ENCODE data around the gene RMDN2.

Gene RMDN2

GRCh38 chr2:37877457-37878315 lies 47.4 kb upstream of the RMDN2 start:
- Histone ChIP-seq H3K9ac (ENCODE audit: low read depth, low read length) (no peak overlapping the region), H3K9me3 (ENCODE audit: insufficient read depth, low read length, severe bottlenecking) (no peaks in the 10 kb centered on the region), H3K4me1 (ENCODE audit: insufficient read depth, low read length) (no peaks in the 10 kb centered on the region), H3K36me3 (ENCODE audit: insufficient read depth, low read length) (no peaks in the 10 kb centered on the region), H2AFZ (ENCODE audit: low read depth, low read length) (no peak overlapping the region), H3K27ac (ENCODE audit: low read length) (no peak overlapping the region), H3K4me2 (ENCODE audit: insufficient read depth, low read length) (no peak overlapping the region), H3K27me3 (ENCODE audit: insufficient read depth, low read length, poor library complexity) (no peaks in the 10 kb centered on the region), H4K20me1 (ENCODE audit: insufficient read depth, low read length) (no peaks in the 10 kb centered on the region), H3K79me2 (ENCODE audit: insufficient read depth, low read length) (no peaks in the 10 kb centered on the region), H3K4me3 (ENCODE audit: low read depth in 1 of 2, low read length in 2 of 2) (no peak overlapping the region)
- ATAC-seq (ENCODE audit: insufficient read depth, low read depth) = peak; percentile 89
- TF ChIP-seq EZH2 (IDR thresholded peaks at IDR 0.05; ENCODE audit: borderline replicate concordance, low read depth, low read length, severe bottlenecking) (no peak), CTCF (IDR thresholded peaks at IDR 0.05; ENCODE audit: borderline replicate concordance, extremely low read depth, low read length, poor library complexity, severe bottlenecking) (peak; percentile 79)
- peak; percentile 16 for DNase-seq

GRCh38 chr2:37878536-37878935 lies 46.6 kb upstream of the RMDN2 start:
- Histone ChIP-seq H3K4me3 (ENCODE audit: low read depth in 1 of 2, low read length in 2 of 2) (no peak overlapping the region), H3K79me2 (ENCODE audit: insufficient read depth, low read length) (no peaks in the 10 kb centered on the region), H2AFZ (ENCODE audit: low read depth, low read length) (no peak overlapping the region), H3K4me1 (ENCODE audit: insufficient read depth, low read length) (no peaks in the 10 kb centered on the region), H3K36me3 (ENCODE audit: insufficient read depth, low read length) (no peaks in the 10 kb centered on the region), H3K9ac (ENCODE audit: low read depth, low read length) (no peak overlapping the region), H4K20me1 (ENCODE audit: insufficient read depth, low read length) (no peaks in the 10 kb centered on the region), H3K4me2 (ENCODE audit: insufficient read depth, low read length) (no peak overlapping the region), H3K27ac (ENCODE audit: low read length) (no peak overlapping the region), H3K9me3 (ENCODE audit: insufficient read depth, low read length, severe bottlenecking) (no peaks in the 10 kb centered on the region), H3K27me3 (ENCODE audit: insufficient read depth, low read length, poor library complexity) (no peaks in the 10 kb centered on the region)
- TF ChIP-seq EZH2 (IDR thresholded peaks at IDR 0.05; ENCODE audit: borderline replicate concordance, low read depth, low read length, severe bottlenecking) (no peak), CTCF (IDR thresholded peaks at IDR 0.05; ENCODE audit: borderline replicate concordance, extremely low read depth, low read length, poor library complexity, severe bottlenecking) (no peak)
- DNase-seq (no peak), ATAC-seq (ENCODE audit: insufficient read depth, low read depth) (no peak)

- Histone ChIP-seq H3K9me3 (ENCODE audit: insufficient read depth, low read length, severe bottlenecking) (no peaks in the 10 kb centered on the region), H3K79me2 (ENCODE audit: insufficient read depth, low read length) (no peaks in the 10 kb centered on the region), H4K20me1 (ENCODE audit: insufficient read depth, low read length) (no peaks in the 10 kb centered on the region), H3K9ac (ENCODE audit: low read depth, low read length) (no peak overlapping the region), H3K4me2 (ENCODE audit: insufficient read depth, low read length) (no peak overlapping the region), H3K27me3 (ENCODE audit: insufficient read depth, low read length, poor library complexity) (no peaks in the 10 kb centered on the region), H3K4me1 (ENCODE audit: insufficient read depth, low read length) (no peaks in the 10 kb centered on the region), H3K36me3 (ENCODE audit: insufficient read depth, low read length) (no peaks in the 10 kb centered on the region), H2AFZ (ENCODE audit: low read depth, low read length) (no peak overlapping the region), H3K4me3 (ENCODE audit: low read depth in 1 of 2, low read length in 2 of 2) (no peak overlapping the region), H3K27ac (ENCODE audit: low read length) (no peak overlapping the region)
- no peak for TF ChIP-seq EZH2 (IDR thresholded peaks at IDR 0.05; ENCODE audit: borderline replicate concordance, low read depth, low read length, severe bottlenecking)
- peak; percentile 23 for TF ChIP-seq CTCF (IDR thresholded peaks at IDR 0.05; ENCODE audit: borderline replicate concordance, extremely low read depth, low read length, poor library complexity, severe bottlenecking)
- no peak for DNase-seq
- no peak; the same call in 2 of the 3 replicates for ATAC-seq (ENCODE audit: insufficient read depth, low read depth)
Observed at GRCh38 chr2:37880551-37880950, 44.5 kb upstream of the RMDN2 start.
